Left lung (tissue), 10 donors: Measurements from ENCODE around the gene CHSY1. TPM values are rescaled to one million over a fixed set of nuclear protein-coding genes. Genes with fewer than 3 reads are reported as not detected.

Experiments used
- ATAC-seq: fragments of 200-7000 bp; cut with Tn5 transposase; one replicate; pipeline ENCODE4 v1.9.1; 2020; ENCODE audit warnings: moderate library complexity
- DNase-seq, 4 donors: peaks; one replicate each; pipeline ENCODE4 v3.0.0-alpha.2; 2013 to 2020
- H3K27ac ChIP-seq, 2 donors: fragments of 200-600 bp; sonication (generic) in 1 of 2; one replicate each; pipeline versions ENCODE4 v1.5.0 to v1.8.0; 2020 to 2021
- H3K27me3 ChIP-seq, 2 donors: fragments of 200-600 bp; sonication (generic) in 1 of 2; one replicate each; pipeline versions ENCODE4 v1.5.0 to v1.8.0; 2020 to 2021
- H3K36me3 ChIP-seq, 2 donors: fragments of 200-600 bp; sonication (generic) in 1 of 2; one replicate each; pipeline versions ENCODE4 v1.5.0 to v1.8.0; 2020 to 2021
- H3K4me1 ChIP-seq, 2 donors: fragments of 200-600 bp; one replicate each; pipeline ENCODE4 v1.8.0; 2021
- H3K4me3 ChIP-seq, 2 donors: fragments of 200-600 bp; sonication (generic) in 1 of 2; one replicate each; pipeline versions ENCODE4 v1.5.0 to v1.8.0; 2020 to 2021; ENCODE audit warnings: mild to moderate bottlenecking in 1 of 2
- H3K9me3 ChIP-seq, 2 donors: fragments of 200-600 bp; sonication (generic) in 1 of 2; one replicate each; pipeline versions ENCODE4 v1.5.0 to v1.8.0; 2020 to 2021
- CTCF ChIP-seq, 2 donors: fragments of 200-600 bp; sonication (generic) in 1 of 2; IDR thresholded peaks; one replicate each; pipeline versions ENCODE4 v1.5.0 to v1.8.0; 2021; ENCODE audit warnings: antibody characterized with exemption in 2 of 2
- intact Hi-C, 2 donors: fragments of 100-400 bp; cut with DNase I; formaldehyde crosslinking; loops; one replicate each; pipeline versions ENCODE4 v1.11.2 to v1.14.2; 2022
- polyA plus RNA-seq, 6 donors: library from polyadenylated mRNA; unstranded; fragments of 120-200 nt; gene quantifications; one replicate each; pipeline ENCODE4 v1.2.1, GENCODE V29; 2013; ENCODE audit not compliant: insufficient read length in 6 of 6
- total RNA-seq, 2 donors: library from RNA; stranded (reverse); fragmentation: NEBNext Ultra II Directional; extraction: Animal tissue kit (Norgen Biotek cat#: 25700); gene quantifications; one replicate each; pipeline ENCODE4 v1.2.1, GENCODE V29; 2021
- donor health status: DM: no; HTN: yes; CAD: no.
- donor health status: DM: no; HTN: no; CAD: no.

Gene CHSY1
- total and polyA plus RNA-seq, 8 donors = 33.3 to 61.5 (median 51.5) TPM

- no peak for DNase-seq
- intact Hi-C loops = no loop called here
- no peak overlapping the region for H3K27ac ChIP-seq
- H3K4me1 ChIP-seq = peaks cover 0 to 12% of the 10 kb centered on the region in 2 donors
- H3K36me3 ChIP-seq = no peaks in the 10 kb centered on the region
- ATAC-seq = no peak
- no peaks in the 10 kb centered on the region for H3K9me3 ChIP-seq
- no peak for TF ChIP-seq CTCF (IDR thresholded peaks at IDR 0.05)
- H3K4me3 ChIP-seq = no peak overlapping the region
- H3K27me3 ChIP-seq = no peaks in the 10 kb centered on the region
These were observed 109.8 kb downstream of the CHSY1 start for GRCh38 chr15:101141926-101142527.

- Histone ChIP-seq H3K36me3 (no peaks in the 10 kb centered on the region), H3K4me3 (no peak overlapping the region), H3K9me3 (no peaks in the 10 kb centered on the region), H3K4me1 (peaks cover 0 to 24% of the 10 kb centered on the region in 2 donors), H3K27ac (no peak overlapping the region), H3K27me3 (no peaks in the 10 kb centered on the region)
- ATAC-seq (no peak), DNase-seq (no peak)
- no peak for TF ChIP-seq CTCF (IDR thresholded peaks at IDR 0.05)
- intact Hi-C loops = no loop called here
These were observed 111.2 kb downstream of the CHSY1 start for GRCh38 chr15:101140697-101141065.

GRCh38 chr15:101139986-101140696, 111.7 kb downstream of the CHSY1 start:
- intact Hi-C loops = no loop called here
- Histone ChIP-seq H3K27me3 (no peaks in the 10 kb centered on the region), H3K27ac (no peak overlapping the region), H3K4me3 (no peak overlapping the region), H3K4me1 (peaks cover 0 to 27% of the 10 kb centered on the region in 2 donors), H3K9me3 (no peaks in the 10 kb centered on the region), H3K36me3 (no peaks in the 10 kb centered on the region)
- DNase-seq (peak in 1 of 4 donors; percentile 14), ATAC-seq (no peak)
- no peak for TF ChIP-seq CTCF (IDR thresholded peaks at IDR 0.05)

- peaks cover 0 to 27% of the 10 kb centered on the region in 2 donors for H3K4me1 ChIP-seq
- intact Hi-C loops = no loop called here
- DNase-seq = peak in 2 of 4 donors; percentile 35 to 53
These were observed 112.7 kb downstream of the CHSY1 start for GRCh38 chr15:101138913-101139880.

More at GRCh38 chr15:101138913-101139880, 112.7 kb downstream of the CHSY1 start:
- H3K4me3 ChIP-seq = no peak overlapping the region
- H3K27me3 ChIP-seq = no peaks in the 10 kb centered on the region
- no peaks in the 10 kb centered on the region for H3K36me3 ChIP-seq
- TF ChIP-seq CTCF (IDR thresholded peaks at IDR 0.05) = no peak
- no peak for ATAC-seq
- peaks cover 0 to 4% of the 10 kb centered on the region in 2 donors for H3K9me3 ChIP-seq
- H3K27ac ChIP-seq = no peak overlapping the region
